Nephron progenitor cell (in vitro differentiated cells): ENCODE measurements around the gene CEP131.

Experiments
- DNase-seq: peaks from one replicate; pipeline ENCODE4 v3.0.0; 2021
- H3K27ac Mint-ChIP-seq: 2 replicates; pipeline ENCODE4 v1.8.0; 2021; ENCODE audit warnings: mild to moderate bottlenecking, moderate library complexity, mixed read lengths
- H3K27me3 Mint-ChIP-seq: 2 replicates; pipeline ENCODE4 v1.8.0; 2021; ENCODE audit warnings: mild to moderate bottlenecking, low read depth, mixed read lengths; ENCODE audit not compliant: poor library complexity
- H3K36me3 Mint-ChIP-seq: 2 replicates; pipeline ENCODE4 v1.8.0; 2021; ENCODE audit warnings: low read depth, mixed read lengths
- H3K4me1 Mint-ChIP-seq: 2 replicates; pipeline ENCODE4 v1.8.0; 2021; ENCODE audit warnings: mixed read lengths
- H3K4me3 Mint-ChIP-seq: 2 replicates; pipeline ENCODE4 v1.8.0; 2021; ENCODE audit warnings: mild to moderate bottlenecking, moderate library complexity, mixed read lengths
- H3K9me3 Mint-ChIP-seq: 2 replicates; pipeline ENCODE4 v1.8.0; 2021; ENCODE audit warnings: mild to moderate bottlenecking, moderate library complexity, mixed read lengths
- CTCF ChIP-seq: fragments of 200-600 bp; sonication (generic); IDR thresholded peaks from 2 replicates; pipeline ENCODE4 v1.5.0; 2021; ENCODE audit warnings: antibody characterized with exemption

The CEP131 gene

DNA sequence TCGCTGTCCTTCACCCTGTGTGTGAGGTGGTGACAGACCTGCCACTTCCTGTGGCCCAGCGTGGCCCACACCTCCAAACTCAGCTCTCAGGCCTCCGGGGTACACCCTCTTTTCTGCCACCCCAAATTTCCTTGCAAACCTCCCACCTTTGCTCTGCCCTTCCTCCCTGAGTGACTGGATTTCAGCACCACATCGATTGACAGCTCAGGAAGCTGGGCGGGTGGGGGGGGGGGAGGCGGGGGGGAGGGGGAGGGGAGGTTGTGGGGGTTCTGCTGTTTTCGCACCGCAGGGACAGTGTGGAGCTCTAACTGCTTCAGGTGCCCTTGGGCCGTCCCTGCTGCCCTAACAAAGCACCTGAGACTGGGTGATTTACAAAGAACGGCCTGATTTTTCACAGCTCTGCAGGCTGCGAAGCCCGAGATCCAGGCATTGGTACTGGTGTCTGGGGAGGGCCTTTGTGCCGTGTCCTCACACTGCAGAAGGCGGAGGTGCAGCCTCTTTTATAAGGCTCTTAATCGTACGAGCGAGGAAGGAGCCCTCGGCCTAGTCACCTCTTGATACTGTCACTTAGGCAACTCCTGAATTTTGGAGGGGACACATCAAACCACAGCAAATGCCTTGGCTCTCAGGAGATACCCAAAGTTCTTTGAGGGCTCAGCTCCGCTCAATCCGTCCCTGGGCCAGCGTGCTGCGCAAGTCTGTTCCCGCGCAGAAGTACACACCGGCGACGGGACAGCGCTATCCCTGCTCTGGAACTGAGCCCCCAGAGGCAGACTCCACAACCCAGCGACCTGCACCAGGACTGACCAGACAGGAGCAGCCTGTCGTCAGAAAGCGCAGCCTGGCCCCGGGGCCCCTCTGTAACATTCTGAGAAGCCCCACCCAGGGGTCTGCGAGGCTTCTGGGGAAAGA, 19.9 kb upstream of the CEP131 start:
- H3K9me3 Mint-ChIP-seq = no peaks in the 10 kb centered on the region
- H3K36me3 Mint-ChIP-seq = no peaks in the 10 kb centered on the region
- TF ChIP-seq CTCF = no peak
- no peak overlapping the region for H3K27ac Mint-ChIP-seq
- no peak for DNase-seq
- peaks cover 4% of the 10 kb centered on the region for H3K27me3 Mint-ChIP-seq
- H3K4me3 Mint-ChIP-seq = no peak overlapping the region
- H3K4me1 Mint-ChIP-seq = peaks cover 49% of the 10 kb centered on the region

DNA sequence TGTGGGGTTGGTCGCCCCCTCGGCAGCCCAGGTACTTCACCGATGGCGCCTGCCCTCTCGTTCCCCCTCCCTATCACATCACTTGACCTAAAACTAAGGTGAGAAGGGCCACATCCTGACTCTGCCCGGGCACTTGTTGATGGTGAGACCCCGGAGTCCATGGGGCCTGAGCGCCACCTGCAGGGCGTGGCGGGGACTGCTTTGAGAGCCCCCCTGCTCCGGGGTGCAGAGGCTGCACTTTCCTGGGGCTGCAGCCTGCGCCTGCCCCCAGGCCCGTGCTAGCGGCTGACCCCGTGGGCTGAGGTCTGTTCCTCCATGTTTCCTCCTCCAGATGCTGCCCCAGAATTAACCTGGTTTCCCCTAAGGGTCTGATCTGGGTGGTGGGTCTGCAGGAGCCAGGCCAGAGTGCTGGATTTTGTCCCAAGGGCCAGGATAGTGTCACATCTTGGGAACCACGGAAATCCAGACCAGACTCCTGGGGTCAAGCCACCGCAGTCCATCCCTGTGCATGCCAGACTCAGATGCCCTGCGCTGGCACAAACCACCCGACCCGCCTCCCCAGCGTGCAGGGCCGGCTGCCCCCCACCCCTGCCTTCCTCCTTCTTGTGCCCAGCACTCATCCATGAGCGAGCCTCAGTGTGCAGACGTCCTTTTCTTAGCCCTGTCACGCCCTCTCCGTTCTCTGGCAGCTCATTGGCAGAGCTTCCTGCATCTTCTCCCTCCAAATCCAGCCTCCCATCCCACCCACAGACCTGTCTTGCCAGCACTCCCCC, 19.1 kb upstream of the CEP131 start:
- H3K36me3 Mint-ChIP-seq = no peaks in the 10 kb centered on the region
- peak overlapping the region; percentile 36 for H3K27ac Mint-ChIP-seq

GRCh38 chr17:81241203-81241602, 18.4 kb upstream of the CEP131 start:
- no peak for DNase-seq
- H3K4me3 Mint-ChIP-seq = peak overlapping the region; percentile 93

More for the DNA sequence above, 19.1 kb upstream of the CEP131 start:
- H3K4me3 Mint-ChIP-seq = peak overlapping the region; percentile 59
- peak; percentile 84 for DNase-seq
- TF ChIP-seq CTCF = peak; percentile 87
- peaks cover 54% of the 10 kb centered on the region for H3K4me1 Mint-ChIP-seq
- H3K9me3 Mint-ChIP-seq = no peaks in the 10 kb centered on the region
- H3K27me3 Mint-ChIP-seq = peaks cover 3% of the 10 kb centered on the region

DNA sequence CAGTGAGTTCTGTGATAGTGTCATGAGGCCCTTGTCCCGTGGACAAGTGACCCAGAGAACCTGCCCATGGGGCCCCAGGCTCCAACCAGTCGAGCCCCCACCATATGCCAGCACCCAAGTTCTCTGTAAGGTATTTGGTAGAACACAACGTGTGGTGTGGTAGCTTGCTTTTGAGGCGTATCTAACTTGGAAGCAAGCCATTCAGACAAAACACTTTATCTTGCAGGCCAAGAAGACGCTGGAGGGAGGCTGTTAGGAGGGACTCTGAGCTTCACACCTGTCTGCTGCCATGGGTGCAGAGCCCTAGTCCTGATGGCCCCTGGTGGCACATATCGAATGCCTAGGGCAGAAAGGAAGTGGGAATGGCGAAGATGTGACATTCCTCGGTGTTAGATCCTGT, 18.0 kb upstream of the CEP131 start:
- peaks cover 52% of the 10 kb centered on the region for H3K4me1 Mint-ChIP-seq
- TF ChIP-seq CTCF = no peak
- no peaks in the 10 kb centered on the region for H3K36me3 Mint-ChIP-seq
- no peak overlapping the region for H3K27ac Mint-ChIP-seq
- peak overlapping the region; percentile 93 for H3K4me3 Mint-ChIP-seq
- no peak for DNase-seq
- no peaks in the 10 kb centered on the region for H3K9me3 Mint-ChIP-seq
- H3K27me3 Mint-ChIP-seq = no peaks in the 10 kb centered on the region

More at GRCh38 chr17:81241203-81241602, 18.4 kb upstream of the CEP131 start:
- Mint-ChIP-seq H3K27me3 (no peaks in the 10 kb centered on the region), H3K27ac (no peak overlapping the region), H3K36me3 (no peaks in the 10 kb centered on the region), H3K9me3 (no peaks in the 10 kb centered on the region), H3K4me1 (peaks cover 52% of the 10 kb centered on the region)
- TF ChIP-seq CTCF = no peak

DNA sequence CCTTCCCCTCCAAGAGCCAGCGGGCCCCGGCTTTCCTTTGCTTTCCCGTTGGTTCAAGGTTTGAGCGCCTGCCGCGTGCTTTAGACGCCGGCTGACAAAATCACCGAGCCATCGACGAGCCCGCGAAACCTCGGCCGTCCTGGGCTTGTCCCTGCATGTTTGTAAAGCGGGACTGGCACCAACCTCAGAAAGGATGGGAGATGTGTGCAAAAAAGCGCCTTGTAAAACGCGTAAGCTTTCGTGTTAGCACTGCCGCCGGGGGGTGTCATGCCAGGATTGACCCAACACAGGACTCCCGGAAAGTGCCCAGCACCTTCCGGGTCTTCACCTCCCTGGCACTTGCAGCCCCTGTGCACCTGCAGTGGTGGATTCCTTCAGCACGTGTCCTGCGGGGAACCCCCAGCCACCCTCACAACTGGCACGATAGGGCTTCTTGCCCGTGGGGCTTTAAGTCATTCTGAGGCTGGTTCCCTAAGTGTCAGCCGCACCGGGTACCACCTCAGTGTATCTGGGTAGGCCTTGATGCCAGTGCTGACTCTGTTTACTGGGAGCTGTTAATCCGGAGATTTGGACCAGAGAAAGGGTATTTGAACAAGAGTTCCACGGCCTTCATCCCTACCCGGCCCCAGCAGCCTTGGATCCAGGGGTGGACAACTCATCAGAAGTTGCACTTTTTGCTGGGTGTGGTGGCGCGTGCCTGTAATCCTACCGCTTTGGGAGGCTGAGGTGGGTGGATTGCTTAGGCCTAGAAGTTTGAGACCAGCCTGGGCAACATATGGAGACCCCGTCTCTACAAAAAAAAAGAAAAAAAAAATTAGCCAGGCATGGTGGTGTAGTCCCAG, 17.2 kb upstream of the CEP131 start:
- Mint-ChIP-seq H3K4me3 (peak overlapping the region; percentile 93), H3K27me3 (no peaks in the 10 kb centered on the region), H3K36me3 (no peaks in the 10 kb centered on the region), H3K27ac (no peak overlapping the region), H3K4me1 (peaks cover 51% of the 10 kb centered on the region), H3K9me3 (no peaks in the 10 kb centered on the region)
- no peak for TF ChIP-seq CTCF
- no peak for DNase-seq
